Lung microvascular endothelial cell (primary cell): ENCODE measurements around the gene KIR2DL4. TPM values are rescaled to one million over a fixed set of nuclear protein-coding genes. Genes with fewer than 3 reads are reported as not detected.

ENCODE experiments used
- total RNA-seq: library from RNA; depleted of rRNA; stranded (reverse); fragments of >200 nt; gene quantifications from 2 replicates; pipeline ENCODE4 v1.2.1, GENCODE V29; 2014

KIR2DL4 gene
- total RNA-seq, 1 donor from 2014 or later: not detected

Other genes with a start within 250 kb of the KIR2DL4 start
- not detected in 2 replicates for gene LILRA2, start 229.8 kb upstream of the KIR2DL4 start, total RNA-seq
- gene LILRA1, start 210.0 kb upstream of the KIR2DL4 start, total RNA-seq: not detected in 2 replicates
- not detected in 2 replicates for gene LILRB1, start 173.1 kb upstream of the KIR2DL4 start, total RNA-seq
- gene LILRB4, start 140.6 kb upstream of the KIR2DL4 start, total RNA-seq: not detected in 2 replicates
- not detected in 2 replicates for gene KIR3DL3, start 79.2 kb upstream of the KIR2DL4 start, total RNA-seq
- gene KIR2DL3, start 65.1 kb upstream of the KIR2DL4 start, total RNA-seq: not detected in 2 replicates
- gene KIR2DL1, start 33.8 kb upstream of the KIR2DL4 start, total RNA-seq: not detected in 2 replicates
- gene KIR3DL1, start 12.9 kb downstream of the KIR2DL4 start, total RNA-seq: not detected in 2 replicates
- not detected in 2 replicates for gene KIR2DS4, start 29.1 kb downstream of the KIR2DL4 start, total RNA-seq
- gene KIR3DL2, start 46.8 kb downstream of the KIR2DL4 start, total RNA-seq: not detected in 2 replicates
- not detected in 2 replicates for gene FCAR, start 70.6 kb downstream of the KIR2DL4 start, total RNA-seq
- gene NCR1, start 102.5 kb downstream of the KIR2DL4 start, total RNA-seq: not detected in 2 replicates
- gene NLRP7, start 143.9 kb downstream of the KIR2DL4 start, total RNA-seq: not detected in 2 replicates
- 0.22 and 2.6 TPM in 2 replicates for gene NLRP2, start 162.8 kb downstream of the KIR2DL4 start, total RNA-seq
- gene GP6, start 234.7 kb downstream of the KIR2DL4 start, total RNA-seq: not detected in 2 replicates